ENCODE results near the gene CAPN12. TPM values are rescaled to one million over a fixed set of nuclear protein-coding genes. Genes with fewer than 3 reads are reported as not detected.
A peak's percentile ranks its signal among the peaks of the same experiment; 100 is the strongest.

The CAPN12 gene
- polyA plus RNA-seq, 1 donor: 45.0 TPM

DNA sequence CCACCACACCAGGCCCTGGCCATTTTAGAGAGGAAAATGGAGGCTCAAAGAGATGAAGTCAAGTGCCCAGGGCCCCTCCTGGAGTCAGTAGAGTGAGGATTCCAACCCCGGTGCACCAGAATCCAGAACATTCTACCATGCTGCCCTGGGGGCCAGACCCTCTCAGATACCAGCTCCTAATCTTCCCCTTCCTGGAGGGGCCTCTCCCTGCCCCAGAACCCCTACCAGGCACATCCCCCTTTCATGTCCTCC, 11.1 kb downstream of the CAPN12 start:
- DNase-seq: no peak
- no CpG with 5 or more reads among the region's 1 CpG for WGBS (ENCODE audit: insufficient coverage, low lambda C conversion rate)
- Histone ChIP-seq H3K27ac (ENCODE audit: low read length) (peak overlapping the region; percentile 77), H3K36me3 (ENCODE audit: control insufficient read depth, insufficient read depth, low read length) (peaks cover 47% of the 10 kb centered on the region), H3K4me1 (ENCODE audit: control insufficient read depth, insufficient read depth, low read length) (peaks cover 41% of the 10 kb centered on the region), H3K4me3 (ENCODE audit: low read length) (no peak overlapping the region), H3K27me3 (ENCODE audit: control insufficient read depth, insufficient read depth, low read length) (no peaks in the 10 kb centered on the region), H3K9me3 (ENCODE audit: control insufficient read depth, low read depth, low read length) (peaks cover 6% of the 10 kb centered on the region)

- peak in 1 of 2 donors; percentile 45 for DNase-seq
- Histone ChIP-seq H3K4me1 (ENCODE audit: control insufficient read depth, insufficient read depth, low read length) (peaks cover 45% of the 10 kb centered on the region), H3K9me3 (ENCODE audit: control insufficient read depth, low read depth, low read length) (no peaks in the 10 kb centered on the region), H3K27ac (ENCODE audit: low read length) (peak overlapping the region; percentile 77), H3K27me3 (ENCODE audit: control insufficient read depth, insufficient read depth, low read length) (no peaks in the 10 kb centered on the region), H3K4me3 (ENCODE audit: low read length) (no peak overlapping the region), H3K36me3 (ENCODE audit: control insufficient read depth, insufficient read depth, low read length) (peaks cover 61% of the 10 kb centered on the region)
- WGBS (ENCODE audit: insufficient coverage, low lambda C conversion rate): 50% methylated on average over 1 of the region's 10 CpGs
Observed at GRCh38 chr19:38731654-38732301, 12.5 kb downstream of the CAPN12 start.

DNA sequence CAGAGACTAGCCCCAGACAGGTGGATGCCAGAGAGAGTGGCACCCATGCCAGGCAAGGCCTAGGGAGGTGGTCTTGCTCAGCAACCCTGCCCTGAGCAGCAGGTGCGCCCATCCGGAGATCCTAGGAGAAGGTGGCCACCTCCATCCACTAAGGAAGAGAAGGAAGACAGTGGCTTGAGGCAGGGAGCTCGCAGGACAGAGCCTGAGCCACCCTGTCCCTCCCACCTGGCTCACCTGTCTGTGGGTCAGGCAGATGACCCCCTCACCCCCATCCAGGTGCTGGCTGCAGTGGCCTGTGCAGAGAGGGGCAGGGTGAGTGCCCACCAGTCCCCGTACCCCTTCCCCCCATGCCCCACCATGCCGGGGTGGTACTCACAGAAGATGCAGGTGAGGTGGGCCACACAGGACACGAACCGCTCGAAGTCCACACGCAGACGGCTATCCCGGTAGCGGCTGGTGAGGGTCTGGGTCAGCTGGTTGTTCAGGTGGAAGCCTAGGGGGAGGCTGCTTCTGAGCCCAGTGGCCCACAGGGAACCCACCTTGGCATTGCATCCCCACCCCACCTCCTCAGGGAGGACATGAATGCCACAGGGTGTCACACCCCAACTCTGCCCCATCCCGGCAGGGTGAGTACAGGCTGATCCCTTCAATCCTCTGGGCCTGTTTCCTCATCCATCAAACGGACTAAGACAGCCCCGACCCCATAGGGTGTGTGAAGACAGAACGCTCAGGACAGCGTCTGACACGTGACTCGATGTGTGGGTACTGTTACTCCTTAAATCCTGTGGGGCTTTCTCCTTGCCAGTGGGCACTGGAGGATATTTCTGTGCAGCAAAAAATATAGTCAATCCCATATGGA, 13.3 kb downstream of the CAPN12 start:
- H3K4me3 ChIP-seq (ENCODE audit: low read length): no peak overlapping the region
- no peaks in the 10 kb centered on the region for H3K9me3 ChIP-seq (ENCODE audit: control insufficient read depth, low read depth, low read length)
- H3K36me3 ChIP-seq (ENCODE audit: control insufficient read depth, insufficient read depth, low read length): peaks cover 70% of the 10 kb centered on the region
- H3K27me3 ChIP-seq (ENCODE audit: control insufficient read depth, insufficient read depth, low read length): no peaks in the 10 kb centered on the region
- peak in 1 of 2 donors; percentile 6 for DNase-seq
- H3K4me1 ChIP-seq (ENCODE audit: control insufficient read depth, insufficient read depth, low read length): peaks cover 45% of the 10 kb centered on the region
- H3K27ac ChIP-seq (ENCODE audit: low read length): peak overlapping the region; percentile 77
- WGBS (ENCODE audit: insufficient coverage, low lambda C conversion rate): no CpG with 5 or more reads among the region's 19 CpGs

DNA sequence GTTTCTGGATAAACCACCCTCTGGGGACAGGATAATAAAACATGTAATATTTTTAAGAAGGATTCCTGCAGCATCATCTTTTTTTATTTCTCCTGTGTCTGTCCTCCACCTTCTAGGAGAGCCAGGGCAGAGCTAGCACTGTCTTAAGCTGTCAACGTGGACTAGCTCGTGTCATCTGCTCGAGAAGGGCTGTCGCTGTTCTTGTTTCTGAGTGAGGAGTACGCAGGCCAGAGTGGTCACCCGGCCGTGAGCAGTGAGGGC, 13.9 kb downstream of the CAPN12 start:
- Histone ChIP-seq H3K4me3 (ENCODE audit: low read length) (no peak overlapping the region), H3K27me3 (ENCODE audit: control insufficient read depth, insufficient read depth, low read length) (no peaks in the 10 kb centered on the region), H3K27ac (ENCODE audit: low read length) (peak overlapping the region; percentile 59), H3K4me1 (ENCODE audit: control insufficient read depth, insufficient read depth, low read length) (peaks cover 45% of the 10 kb centered on the region), H3K36me3 (ENCODE audit: control insufficient read depth, insufficient read depth, low read length) (peaks cover 75% of the 10 kb centered on the region), H3K9me3 (ENCODE audit: control insufficient read depth, low read depth, low read length) (no peaks in the 10 kb centered on the region)
- WGBS (ENCODE audit: insufficient coverage, low lambda C conversion rate): no CpG with 5 or more reads among the region's 7 CpGs
- no peak for DNase-seq

DNA sequence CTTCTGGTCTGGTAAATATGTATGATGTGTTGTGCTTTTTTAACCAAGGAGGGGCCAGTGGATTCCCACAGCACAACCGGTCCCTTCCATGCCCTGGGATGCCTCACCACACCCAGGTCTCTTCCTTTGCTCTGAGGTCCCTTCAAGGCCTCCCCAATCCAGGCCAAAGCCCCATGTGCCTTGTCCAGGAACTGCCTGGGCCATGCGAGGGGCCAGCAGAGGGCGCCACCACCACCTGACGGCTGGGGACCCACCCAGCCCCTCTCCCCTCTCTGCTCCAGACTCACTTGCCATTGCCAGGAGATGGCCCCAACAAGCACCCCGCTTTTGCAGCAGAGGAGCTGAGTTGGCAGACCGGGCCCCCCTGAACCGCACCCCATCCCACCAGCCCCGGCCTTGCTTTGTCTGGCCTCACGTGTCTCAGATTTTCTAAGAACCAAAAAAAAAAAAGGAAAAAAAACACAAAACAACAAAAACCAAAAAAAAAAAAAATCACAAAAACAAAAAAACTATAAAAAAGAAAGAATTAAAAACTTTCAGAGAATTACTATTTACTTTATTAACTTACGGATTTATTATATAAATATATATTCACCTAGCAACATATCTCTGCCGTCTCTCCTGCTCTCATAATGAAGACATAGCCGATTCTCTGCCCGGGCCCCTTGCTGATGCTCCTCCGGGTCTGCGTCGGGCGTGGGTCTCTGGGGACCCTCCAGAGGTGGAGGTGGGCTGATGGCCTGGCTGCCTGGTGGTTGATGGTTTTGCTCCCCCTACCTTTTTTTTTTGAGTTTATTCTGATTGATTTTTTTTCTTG, 14.4 kb downstream of the CAPN12 start:
- no peaks in the 10 kb centered on the region for H3K9me3 ChIP-seq (ENCODE audit: control insufficient read depth, low read depth, low read length)
- peaks cover 80% of the 10 kb centered on the region for H3K36me3 ChIP-seq (ENCODE audit: control insufficient read depth, insufficient read depth, low read length)
- peaks cover 45% of the 10 kb centered on the region for H3K4me1 ChIP-seq (ENCODE audit: control insufficient read depth, insufficient read depth, low read length)
- H3K27me3 ChIP-seq (ENCODE audit: control insufficient read depth, insufficient read depth, low read length): no peaks in the 10 kb centered on the region
- H3K27ac ChIP-seq (ENCODE audit: low read length): peak overlapping the region; percentile 59
- DNase-seq: peak; percentile 48 to 70
- 87% methylated on average over 4 of the region's 17 CpGs for WGBS (ENCODE audit: insufficient coverage, low lambda C conversion rate)
- no peak overlapping the region for H3K4me3 ChIP-seq (ENCODE audit: low read length)

DNA sequence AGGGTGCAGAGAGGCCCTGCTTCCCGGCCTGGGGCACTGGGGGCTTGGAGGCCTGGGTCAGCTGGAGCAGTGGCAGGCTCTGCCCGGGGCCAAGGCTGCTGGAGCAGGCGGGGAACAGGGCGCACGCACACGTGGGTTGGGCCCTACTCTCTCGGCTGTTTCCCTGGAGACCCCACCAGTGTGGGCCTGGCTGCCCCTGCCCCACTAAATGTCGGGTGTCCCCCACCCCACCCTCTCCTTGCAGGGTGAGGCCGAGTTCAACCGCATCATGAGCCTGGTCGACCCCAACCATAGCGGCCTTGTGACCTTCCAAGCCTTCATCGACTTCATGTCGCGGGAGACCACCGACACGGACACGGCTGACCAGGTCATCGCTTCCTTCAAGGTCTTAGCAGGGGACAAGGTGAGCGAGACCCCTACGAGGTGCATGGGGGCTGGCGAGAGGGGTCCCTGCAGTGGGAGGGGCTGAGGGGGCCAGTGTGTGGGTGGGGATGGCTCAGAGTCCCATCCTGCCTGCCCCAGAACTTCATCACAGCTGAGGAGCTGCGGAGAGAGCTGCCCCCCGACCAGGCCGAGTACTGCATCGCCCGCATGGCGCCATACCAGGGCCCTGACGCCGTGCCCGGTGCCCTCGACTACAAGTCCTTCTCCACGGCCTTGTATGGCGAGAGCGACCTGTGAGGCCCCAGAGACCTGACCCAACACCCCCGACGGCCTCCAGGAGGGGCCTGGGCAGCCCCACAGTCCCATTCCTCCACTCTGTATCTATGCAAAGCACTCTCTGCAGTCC, 15.3 kb downstream of the CAPN12 start:
- no CpG with 5 or more reads among the region's 37 CpGs for WGBS (ENCODE audit: insufficient coverage, low lambda C conversion rate)
- Histone ChIP-seq H3K4me3 (ENCODE audit: low read length) (no peak overlapping the region), H3K27me3 (ENCODE audit: control insufficient read depth, insufficient read depth, low read length) (no peaks in the 10 kb centered on the region), H3K4me1 (ENCODE audit: control insufficient read depth, insufficient read depth, low read length) (peaks cover 40% of the 10 kb centered on the region), H3K9me3 (ENCODE audit: control insufficient read depth, low read depth, low read length) (peaks cover 5% of the 10 kb centered on the region), H3K27ac (ENCODE audit: low read length) (peak overlapping the region; percentile 66), H3K36me3 (ENCODE audit: control insufficient read depth, insufficient read depth, low read length) (peaks cover 88% of the 10 kb centered on the region)
- DNase-seq: no peak

GRCh38 chr19:38727868-38728660, 16.2 kb downstream of the CAPN12 start:
- Histone ChIP-seq H3K27ac (ENCODE audit: low read length) (peak overlapping the region; percentile 66), H3K27me3 (ENCODE audit: control insufficient read depth, insufficient read depth, low read length) (no peaks in the 10 kb centered on the region), H3K9me3 (ENCODE audit: control insufficient read depth, low read depth, low read length) (peaks cover 5% of the 10 kb centered on the region), H3K4me1 (ENCODE audit: control insufficient read depth, insufficient read depth, low read length) (peaks cover 34% of the 10 kb centered on the region), H3K4me3 (ENCODE audit: low read length) (no peak overlapping the region), H3K36me3 (ENCODE audit: control insufficient read depth, insufficient read depth, low read length) (peaks cover 91% of the 10 kb centered on the region)
- WGBS (ENCODE audit: insufficient coverage, low lambda C conversion rate): 90% methylated on average over 2 of the region's 33 CpGs
- DNase-seq: no peak

DNA sequence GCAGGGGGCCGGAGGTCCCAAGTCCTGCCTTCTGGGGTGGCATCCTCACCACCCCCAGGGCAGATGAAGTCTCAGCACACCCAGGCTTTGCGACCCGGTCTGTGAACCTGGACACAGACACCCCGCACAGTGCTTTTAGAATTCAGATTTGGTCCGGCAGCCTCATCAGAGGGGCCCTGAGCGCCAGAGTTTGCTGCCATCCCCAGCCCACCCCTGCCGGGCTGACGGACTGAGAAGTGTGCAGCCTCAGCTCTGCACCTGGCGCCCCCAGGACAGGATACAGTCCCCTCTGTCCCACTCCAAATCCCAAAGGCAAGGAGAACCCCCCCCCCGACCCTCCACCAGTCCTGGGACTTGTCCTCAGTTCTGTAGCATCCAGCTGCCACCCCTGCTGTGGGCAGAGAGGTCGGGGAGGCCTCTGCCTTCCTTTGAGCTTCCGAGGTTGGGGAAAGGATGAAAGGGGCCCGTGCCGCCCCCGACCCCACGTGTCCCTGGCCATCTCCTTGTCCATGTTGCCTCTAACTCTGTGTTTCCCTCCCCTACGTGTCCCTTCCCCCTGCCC, 16.9 kb downstream of the CAPN12 start:
- Histone ChIP-seq H3K9me3 (ENCODE audit: control insufficient read depth, low read depth, low read length) (peaks cover 5% of the 10 kb centered on the region), H3K27ac (ENCODE audit: low read length) (peak overlapping the region; percentile 49), H3K27me3 (ENCODE audit: control insufficient read depth, insufficient read depth, low read length) (no peaks in the 10 kb centered on the region), H3K4me1 (ENCODE audit: control insufficient read depth, insufficient read depth, low read length) (peaks cover 39% of the 10 kb centered on the region), H3K36me3 (ENCODE audit: control insufficient read depth, insufficient read depth, low read length) (peaks cover 93% of the 10 kb centered on the region), H3K4me3 (ENCODE audit: low read length) (no peak overlapping the region)
- 67% methylated on average over 1 of the region's 17 CpGs for WGBS (ENCODE audit: insufficient coverage, low lambda C conversion rate)
- DNase-seq: no peak

DNA sequence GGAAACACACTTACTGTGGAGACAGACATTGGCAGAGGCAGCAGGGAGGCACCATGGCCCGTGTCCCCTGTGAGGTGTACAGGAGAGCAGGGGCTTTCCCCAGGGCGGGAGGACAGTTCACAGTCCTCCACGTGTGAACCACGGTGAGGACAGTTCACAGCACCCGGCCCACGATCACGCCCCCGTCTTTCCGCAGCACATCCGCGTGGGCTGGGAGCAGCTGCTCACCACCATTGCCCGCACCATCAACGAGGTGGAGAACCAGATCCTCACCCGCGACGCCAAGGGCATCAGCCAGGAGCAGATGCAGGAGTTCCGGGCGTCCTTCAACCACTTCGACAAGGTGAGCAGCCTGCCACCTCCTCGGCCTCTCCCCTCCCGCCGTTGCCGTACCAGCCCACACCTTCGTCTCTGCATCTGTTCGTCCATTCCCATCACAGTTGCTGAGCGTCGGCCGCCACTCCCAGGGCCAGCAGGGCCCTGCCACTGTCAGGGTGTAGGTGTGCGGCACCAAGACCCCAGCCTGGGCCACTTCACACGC, 17.4 kb downstream of the CAPN12 start:
- Histone ChIP-seq H3K4me3 (ENCODE audit: low read length) (no peak overlapping the region), H3K36me3 (ENCODE audit: control insufficient read depth, insufficient read depth, low read length) (peaks cover 97% of the 10 kb centered on the region), H3K27ac (ENCODE audit: low read length) (peak overlapping the region; percentile 49), H3K9me3 (ENCODE audit: control insufficient read depth, low read depth, low read length) (peaks cover 5% of the 10 kb centered on the region), H3K4me1 (ENCODE audit: control insufficient read depth, insufficient read depth, low read length) (peaks cover 43% of the 10 kb centered on the region), H3K27me3 (ENCODE audit: control insufficient read depth, insufficient read depth, low read length) (no peaks in the 10 kb centered on the region)
- no peak for DNase-seq
- no CpG with 5 or more reads among the region's 30 CpGs for WGBS (ENCODE audit: insufficient coverage, low lambda C conversion rate)

Data from large intestine (tissue), 3 donors.